Gastrocnemius medialis (tissue), 4 donors: ENCODE measurements around the gene SZT2. TPM values are rescaled to one million over a fixed set of nuclear protein-coding genes. Genes with fewer than 3 reads are reported as not detected.
A peak's percentile ranks its signal among the peaks of the same experiment; 100 is the strongest.
"Not testable (repeated sequence)": the region's sequence is repeated elsewhere in the genome, so short reads cannot be mapped to it uniquely, and the experiment has no call there.

ENCODE experiments used
- ATAC-seq, 2 donors: fragments of 150-250 bp; one replicate each; pipeline ENCODE4 v1.9.1; 2016
- DNase-seq, 2 donors: peaks; one replicate each; pipeline ENCODE4 v3.0.0-alpha.2; 2019
- H3K27ac ChIP-seq, 4 donors: fragments of 200-600 bp; sonication (generic); 1 replicate in 1 of 4; 2 replicates in 3 of 4; pipeline ENCODE4 v1.5.1; 2016 to 2018; ENCODE audit warnings: mild to moderate bottlenecking in 2 of 4, moderate library complexity in 1 of 4
- H3K27me3 ChIP-seq, 3 donors: fragments of 200-600 bp; sonication (generic) in 2 of 3; 1 replicate in 1 of 3; 2 replicates in 2 of 3; pipeline versions ENCODE4 v1.5.1 to v1.6.0; 2016 to 2019; ENCODE audit warnings: mild to moderate bottlenecking in 1 of 3, moderate library complexity in 1 of 3
- H3K36me3 ChIP-seq, 2 donors: fragments of 200-600 bp; sonication (generic) in 1 of 2; one replicate each; pipeline ENCODE4 v1.5.1; 2017 to 2018
- H3K4me1 ChIP-seq, 2 donors: fragments of 200-600 bp; sonication (generic) in 1 of 2; one replicate each; pipeline ENCODE4 v1.5.1; 2016 to 2017; ENCODE audit warnings: mild to moderate bottlenecking in 2 of 2
- H3K4me3 ChIP-seq, 4 donors: fragments of 200-600 bp; sonication (generic) in 3 of 4; 1 replicate in 1 of 4; 2 replicates in 3 of 4; pipeline ENCODE4 v1.5.1; 2016 to 2019; ENCODE audit warnings: mild to moderate bottlenecking in 2 of 4
- H3K9me3 ChIP-seq, 3 donors: fragments of 200-600 bp; sonication (generic) in 2 of 3; 1 replicate in 1 of 3; 2 replicates in 2 of 3; pipeline ENCODE4 v1.5.1; 2016 to 2019
- POLR2A ChIP-seq, 2 donors: fragments of 450-650 bp; IDR thresholded peaks; one replicate each; pipeline ENCODE4 v1.6.1; 2017; ENCODE audit warnings: antibody characterized with exemption in 2 of 2, mild to moderate bottlenecking in 2 of 2, moderate library complexity in 2 of 2
- in situ Hi-C, 4 donors: fragments of 200-750 bp; cut with MboI; loops; one replicate each; pipeline versions ENCODE4 v1.15.0 to v1.8.0; 2017; ENCODE audit warnings: low sequenced_read_pairs in 4 of 4
- intact Hi-C: fragments of 100-400 bp; cut with DNase I; formaldehyde crosslinking; loops from one replicate; pipeline ENCODE4 v1.15.1; 2023; ENCODE audit warnings: low total_unique reads
- total RNA-seq, 4 donors: library from RNA; depleted of rRNA; stranded (reverse); fragments of >200 nt; gene quantifications; one replicate each; pipeline versions ENCODE4 v1.1.0 to v1.2.3, GENCODE V29; 2016
- TF ChIP-seq, protein P1 (sequence below), 5 experiments: fragments of 450-650 bp in 3 of 5; fragments of 200-600 bp in 2 of 5; sonication (generic) in 2 of 5; IDR thresholded peaks in 4 of 5; conservative IDR thresholded peaks in 1 of 5; 1 replicate in 4 of 5; 2 replicates in 1 of 5; pipeline ENCODE4 v1.5.1; 2016 to 2019; ENCODE audit warnings: antibody characterized with exemption in 5 of 5, mild to moderate bottlenecking in 3 of 5, moderate library complexity in 3 of 5

SZT2 gene
- total RNA-seq, 4 donors from 2014 or later, result 15.9 to 20.9 (median 17.9) TPM

DNA sequence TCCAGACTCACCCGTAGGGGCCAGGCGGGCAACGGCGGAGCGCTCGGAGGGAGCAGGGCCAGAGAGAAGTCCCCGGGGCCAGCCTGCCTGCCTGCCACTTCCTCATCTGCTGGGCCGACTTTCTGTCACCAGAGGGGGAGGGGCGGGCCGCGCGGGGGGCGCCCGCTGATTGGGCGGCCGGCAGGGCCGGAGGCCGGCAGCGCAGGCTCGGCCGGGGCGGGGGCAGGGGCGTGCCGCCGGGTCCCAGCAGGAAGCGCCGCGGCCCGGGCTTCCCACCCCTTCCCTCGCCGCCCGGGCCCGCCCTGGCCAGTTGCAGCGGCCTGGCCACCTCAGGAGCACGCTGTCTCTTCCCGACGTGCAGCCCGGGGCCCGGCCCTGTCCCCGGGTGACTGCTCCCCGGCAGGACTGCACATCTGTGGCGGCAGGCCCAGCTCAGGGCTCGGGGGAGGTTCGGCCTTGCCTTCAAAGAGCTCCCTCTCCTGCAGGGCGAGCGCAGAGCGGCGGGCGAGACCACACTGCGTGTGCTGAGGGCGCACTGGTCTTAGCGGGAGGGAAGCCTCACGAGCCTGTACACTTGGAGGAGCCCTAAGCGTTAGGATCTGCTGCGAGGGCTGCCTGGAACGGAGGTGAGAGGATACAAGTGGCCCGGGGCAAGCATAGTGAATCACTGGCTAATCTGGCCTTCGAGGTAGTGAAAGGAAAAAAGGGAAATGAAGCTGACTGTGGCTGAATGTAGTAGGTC is 21.6 kb upstream of the SZT2 start, which contains the start of gene ELOVL1:
Gene ELOVL1, minus strand, starts transcription at position 108 of the 742 bp plus-strand sequence. CDS start 2,402 bp downstream, outside the sequence.
- intact Hi-C loops (loop anchor here (1.0 to 5.0 kb wide), 5 partner anchors 19 to 196 kb away; partner anchors contain the start of genes CFAP57, EBNA1BP2, HYI and MED8), in situ Hi-C loops (no loop called here)
- Histone ChIP-seq H3K9me3 (no peaks in the 10 kb centered on the region), H3K4me3 (peak within 1 kb of the TSS; percentile 86 to 95 (median 94)), H3K27me3 (no peaks in the 10 kb centered on the region), H3K36me3 (peaks cover 0 to 25% of the 10 kb centered on the region in 2 donors), H3K27ac (peak within 1 kb of the TSS; percentile 89 to 97 (median 94)), H3K4me1 (peaks cover 17 to 24% of the 10 kb centered on the region in 2 donors)
- TF ChIP-seq, protein P1, sequence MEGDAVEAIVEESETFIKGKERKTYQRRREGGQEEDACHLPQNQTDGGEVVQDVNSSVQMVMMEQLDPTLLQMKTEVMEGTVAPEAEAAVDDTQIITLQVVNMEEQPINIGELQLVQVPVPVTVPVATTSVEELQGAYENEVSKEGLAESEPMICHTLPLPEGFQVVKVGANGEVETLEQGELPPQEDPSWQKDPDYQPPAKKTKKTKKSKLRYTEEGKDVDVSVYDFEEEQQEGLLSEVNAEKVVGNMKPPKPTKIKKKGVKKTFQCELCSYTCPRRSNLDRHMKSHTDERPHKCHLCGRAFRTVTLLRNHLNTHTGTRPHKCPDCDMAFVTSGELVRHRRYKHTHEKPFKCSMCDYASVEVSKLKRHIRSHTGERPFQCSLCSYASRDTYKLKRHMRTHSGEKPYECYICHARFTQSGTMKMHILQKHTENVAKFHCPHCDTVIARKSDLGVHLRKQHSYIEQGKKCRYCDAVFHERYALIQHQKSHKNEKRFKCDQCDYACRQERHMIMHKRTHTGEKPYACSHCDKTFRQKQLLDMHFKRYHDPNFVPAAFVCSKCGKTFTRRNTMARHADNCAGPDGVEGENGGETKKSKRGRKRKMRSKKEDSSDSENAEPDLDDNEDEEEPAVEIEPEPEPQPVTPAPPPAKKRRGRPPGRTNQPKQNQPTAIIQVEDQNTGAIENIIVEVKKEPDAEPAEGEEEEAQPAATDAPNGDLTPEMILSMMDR (IDR thresholded peaks at IDR 0.05 in 4 of 5, conservative IDR thresholded peaks at IDR 0.05 in 1 of 5), result peak in 4 of 5 experiments; percentile 12 to 41 (median 28)
- TF ChIP-seq POLR2A (IDR thresholded peaks at IDR 0.05), result peak; percentile 66 to 75
- DNase-seq, result peak; percentile 80 to 89
- peak; percentile 90 to 93 for ATAC-seq

DNA sequence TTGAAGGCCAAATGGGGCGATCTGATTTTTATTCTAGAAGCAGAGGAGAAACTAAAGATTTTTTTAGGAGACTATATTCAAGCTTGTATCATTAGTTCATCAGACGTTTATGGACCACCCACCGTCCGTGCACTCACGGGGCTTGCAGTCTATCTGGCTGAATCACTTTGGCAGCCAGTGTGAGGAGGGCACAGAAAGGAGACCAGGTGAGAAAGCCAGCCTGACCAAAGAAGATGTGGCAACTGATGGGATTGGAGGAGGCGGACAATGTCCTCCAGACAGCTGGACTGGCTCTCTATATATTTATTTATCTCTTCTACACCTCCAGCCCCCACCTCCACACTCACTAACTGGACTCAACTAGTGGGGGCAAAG is 21.1 kb upstream of the SZT2 start:
- no peak for DNase-seq
- peaks cover 0 to 20% of the 10 kb centered on the region in 2 donors for H3K36me3 ChIP-seq
- intact Hi-C loops (loop anchor here (1.0 to 5.0 kb wide), 5 partner anchors 19 to 196 kb away; partner anchors contain the start of genes CFAP57, EBNA1BP2, HYI and MED8), in situ Hi-C loops (no loop called here)
- peak overlapping the region; percentile 86 to 95 (median 94) for H3K4me3 ChIP-seq
- TF ChIP-seq POLR2A (IDR thresholded peaks at IDR 0.05), result no peak
- TF ChIP-seq, protein P1 (IDR thresholded peaks at IDR 0.05 in 4 of 5, conservative IDR thresholded peaks at IDR 0.05 in 1 of 5), result no peak
- no peaks in the 10 kb centered on the region for H3K9me3 ChIP-seq
- peak overlapping the region; percentile 89 to 97 (median 94) for H3K27ac ChIP-seq
- no peaks in the 10 kb centered on the region for H3K27me3 ChIP-seq
- peaks cover 19 to 24% of the 10 kb centered on the region in 2 donors for H3K4me1 ChIP-seq
- no peak for ATAC-seq

- peaks cover 21 to 24% of the 10 kb centered on the region in 2 donors for H3K4me1 ChIP-seq
- H3K27ac ChIP-seq, H3K4me3 ChIP-seq, DNase-seq, H3K9me3 ChIP-seq, H3K27me3 ChIP-seq, H3K36me3 ChIP-seq, ATAC-seq, in situ Hi-C loops: not testable (repeated sequence)
- intact Hi-C loops, result loop anchor here (5.0 kb wide), 2 partner anchors 83 to 197 kb away; partner anchors contain the start of genes CFAP57, EBNA1BP2 and HYI
These were observed 19.9 kb upstream of the SZT2 start for GRCh38 chr1:43369779-43370178.

DNA sequence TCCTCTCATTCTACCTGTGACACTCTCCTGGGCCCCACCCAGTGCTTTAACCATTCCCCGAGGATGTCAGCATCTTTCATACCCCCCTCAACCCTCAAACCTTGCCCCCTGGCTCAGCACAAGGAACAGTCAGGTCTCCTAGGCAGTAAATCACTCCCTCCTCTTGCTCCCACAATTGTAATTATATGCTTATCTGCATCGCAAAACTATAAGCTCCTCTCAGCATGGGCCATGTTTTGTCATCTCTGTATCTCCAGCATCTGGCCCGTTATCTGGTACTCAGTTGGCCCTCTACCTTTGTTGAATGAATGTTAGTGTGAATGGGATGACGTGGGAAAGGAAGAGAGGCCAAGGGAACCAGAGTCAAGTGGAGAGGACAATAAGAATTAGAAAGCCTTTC is 19.1 kb upstream of the SZT2 start:
- intact Hi-C loops (no loop called here), in situ Hi-C loops (no loop called here)
- DNase-seq (no peak), ATAC-seq (no peak)
- no peaks in the 10 kb centered on the region for H3K9me3 ChIP-seq
- peaks cover 21 to 24% of the 10 kb centered on the region in 2 donors for H3K4me1 ChIP-seq
- no peak overlapping the region for H3K4me3 ChIP-seq
- H3K27ac ChIP-seq, result no peak overlapping the region
- no peaks in the 10 kb centered on the region for H3K27me3 ChIP-seq
- no peak for TF ChIP-seq POLR2A (IDR thresholded peaks at IDR 0.05)
- TF ChIP-seq, protein P1 (IDR thresholded peaks at IDR 0.05 in 4 of 5, conservative IDR thresholded peaks at IDR 0.05 in 1 of 5), result no peak
- H3K36me3 ChIP-seq, result peaks cover 0 to under 1% of the 10 kb centered on the region in 2 donors

DNA sequence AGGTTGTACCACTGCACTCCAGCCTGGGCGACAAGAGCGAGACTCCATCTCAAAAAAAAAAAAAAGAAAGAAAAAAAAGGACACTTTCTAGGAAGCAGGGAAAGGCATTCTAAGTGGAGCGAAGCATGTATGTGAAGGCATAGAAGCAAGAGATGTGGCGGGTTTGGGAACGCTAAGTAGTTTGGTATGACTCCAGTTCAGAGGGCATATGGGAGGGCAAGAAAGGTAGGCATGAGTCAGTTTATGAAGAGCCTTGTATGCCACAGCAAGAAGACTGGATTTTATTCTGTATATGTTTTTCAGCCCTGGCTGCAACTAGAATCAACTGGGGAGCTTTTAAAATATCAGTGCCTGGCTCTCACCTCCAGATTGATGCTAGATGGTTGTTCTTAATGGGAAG is 17.5 kb upstream of the SZT2 start:
- intact Hi-C loops, result no loop called here
- Histone ChIP-seq H3K36me3 (no peaks in the 10 kb centered on the region), H3K27ac (no peak overlapping the region), H3K27me3 (no peaks in the 10 kb centered on the region), H3K4me1 (peaks cover 12 to 14% of the 10 kb centered on the region in 2 donors), H3K4me3 (no peak overlapping the region), H3K9me3 (no peaks in the 10 kb centered on the region)
- in situ Hi-C loops, result no loop called here
- ATAC-seq (no peak), DNase-seq (no peak)
- TF ChIP-seq, protein P1 (IDR thresholded peaks at IDR 0.05 in 4 of 5, conservative IDR thresholded peaks at IDR 0.05 in 1 of 5), result no peak
